HFFc6 (cell line): Measurements from ENCODE around the gene CD164L2. TPM values are rescaled to one million over a fixed set of nuclear protein-coding genes. Genes with fewer than 3 reads are reported as not detected.

Experiments used
- DNase-seq: peaks from one replicate; pipeline ENCODE4 v3.0.0-alpha.2; 2018
- H3K27ac Mint-ChIP-seq: 2 replicates; pipeline ENCODE4 v1.8.0; 2020; ENCODE audit warnings: mild to moderate bottlenecking, mixed read lengths
- H3K27me3 Mint-ChIP-seq: 2 replicates; pipeline ENCODE4 v1.8.0; 2021; ENCODE audit warnings: mild to moderate bottlenecking, moderate library complexity, mixed read lengths; ENCODE audit not compliant: insufficient read depth
- H3K36me3 Mint-ChIP-seq: 2 replicates; pipeline ENCODE4 v1.8.0; 2021; ENCODE audit warnings: low read depth, mixed read lengths
- H3K4me1 Mint-ChIP-seq: 2 replicates; pipeline ENCODE4 v1.8.0; 2020; ENCODE audit warnings: low read depth, mixed read lengths
- H3K4me3 Mint-ChIP-seq: 2 replicates; pipeline ENCODE4 v1.8.0; 2020; ENCODE audit warnings: mild to moderate bottlenecking, moderate library complexity, mixed read lengths
- H3K9me3 Mint-ChIP-seq: 2 replicates; pipeline ENCODE4 v1.8.0; 2020; ENCODE audit warnings: mild to moderate bottlenecking, mixed read lengths
- total RNA-seq, 6 experiments: library from RNA; stranded (reverse); fragmentation: NEBNext Ultra II Directional; extraction: Animal tissue kit (Norgen Biotek cat#: 25700); gene quantifications; 2 replicates in 1 of 6; 3 replicates in 5 of 6; pipeline ENCODE4 v1.2.3, GENCODE V29; 2021
- TF ChIP-seq, protein P1 (sequence below): fragments of 200-600 bp; sonication (generic); IDR thresholded peaks from 2 replicates; pipeline ENCODE4 v1.5.0; 2021; ENCODE audit warnings: antibody characterized with exemption, mild to moderate bottlenecking

CD164L2 gene
- total RNA-seq, 6 experiments from 2014 or later: not detected

GRCh38 chr1:27403931-27404330 lies 20.8 kb upstream of the CD164L2 start:
- Mint-ChIP-seq H3K27me3 (peaks cover 3% of the 10 kb centered on the region), H3K4me3 (peak overlapping the region; percentile 46; the same call in 1 of the 2 replicates), H3K27ac (peak overlapping the region; percentile 35), H3K9me3 (no peaks in the 10 kb centered on the region), H3K4me1 (peaks cover 38% of the 10 kb centered on the region), H3K36me3 (peaks cover 14% of the 10 kb centered on the region)
- no peak for DNase-seq
- TF ChIP-seq, protein P1, sequence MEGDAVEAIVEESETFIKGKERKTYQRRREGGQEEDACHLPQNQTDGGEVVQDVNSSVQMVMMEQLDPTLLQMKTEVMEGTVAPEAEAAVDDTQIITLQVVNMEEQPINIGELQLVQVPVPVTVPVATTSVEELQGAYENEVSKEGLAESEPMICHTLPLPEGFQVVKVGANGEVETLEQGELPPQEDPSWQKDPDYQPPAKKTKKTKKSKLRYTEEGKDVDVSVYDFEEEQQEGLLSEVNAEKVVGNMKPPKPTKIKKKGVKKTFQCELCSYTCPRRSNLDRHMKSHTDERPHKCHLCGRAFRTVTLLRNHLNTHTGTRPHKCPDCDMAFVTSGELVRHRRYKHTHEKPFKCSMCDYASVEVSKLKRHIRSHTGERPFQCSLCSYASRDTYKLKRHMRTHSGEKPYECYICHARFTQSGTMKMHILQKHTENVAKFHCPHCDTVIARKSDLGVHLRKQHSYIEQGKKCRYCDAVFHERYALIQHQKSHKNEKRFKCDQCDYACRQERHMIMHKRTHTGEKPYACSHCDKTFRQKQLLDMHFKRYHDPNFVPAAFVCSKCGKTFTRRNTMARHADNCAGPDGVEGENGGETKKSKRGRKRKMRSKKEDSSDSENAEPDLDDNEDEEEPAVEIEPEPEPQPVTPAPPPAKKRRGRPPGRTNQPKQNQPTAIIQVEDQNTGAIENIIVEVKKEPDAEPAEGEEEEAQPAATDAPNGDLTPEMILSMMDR: no peak

GRCh38 chr1:27403065-27403726 lies 20.1 kb upstream of the CD164L2 start:
- peak; percentile 13 for DNase-seq
- Mint-ChIP-seq H3K4me1 (peaks cover 35% of the 10 kb centered on the region), H3K9me3 (no peaks in the 10 kb centered on the region), H3K36me3 (peaks cover 11% of the 10 kb centered on the region), H3K4me3 (peak overlapping the region; percentile 46; the same call in 1 of the 2 replicates), H3K27ac (peak overlapping the region; percentile 80), H3K27me3 (peaks cover 5% of the 10 kb centered on the region)
- TF ChIP-seq, protein P1: no peak

- peak; percentile 64 for DNase-seq
- TF ChIP-seq, protein P1: peak; percentile 75
- no peaks in the 10 kb centered on the region for H3K9me3 Mint-ChIP-seq
- peaks cover 31% of the 10 kb centered on the region for H3K4me1 Mint-ChIP-seq
- no peak overlapping the region for H3K4me3 Mint-ChIP-seq
- H3K36me3 Mint-ChIP-seq: peaks cover 3% of the 10 kb centered on the region; the same call in 1 of the 2 replicates
- H3K27ac Mint-ChIP-seq: peak overlapping the region; percentile 80
- H3K27me3 Mint-ChIP-seq: peaks cover 5% of the 10 kb centered on the region
Observed at GRCh38 chr1:27402349-27402754, 19.2 kb upstream of the CD164L2 start.

GRCh38 chr1:27400963-27401341 lies 17.8 kb upstream of the CD164L2 start:
- peaks cover 31% of the 10 kb centered on the region for H3K4me1 Mint-ChIP-seq
- no peak overlapping the region for H3K4me3 Mint-ChIP-seq
- no peak overlapping the region for H3K27ac Mint-ChIP-seq
- no peaks in the 10 kb centered on the region for H3K9me3 Mint-ChIP-seq
- H3K36me3 Mint-ChIP-seq: no peaks in the 10 kb centered on the region
- DNase-seq: no peak
- H3K27me3 Mint-ChIP-seq: peaks cover 3% of the 10 kb centered on the region; the same call in 1 of the 2 replicates
- TF ChIP-seq, protein P1: no peak

GRCh38 chr1:27400082-27400962 lies 17.2 kb upstream of the CD164L2 start:
- H3K4me3 Mint-ChIP-seq: no peak overlapping the region

More at GRCh38 chr1:27400082-27400962, 17.2 kb upstream of the CD164L2 start:
- no peaks in the 10 kb centered on the region for H3K36me3 Mint-ChIP-seq
- no peaks in the 10 kb centered on the region for H3K9me3 Mint-ChIP-seq
- peaks cover 36% of the 10 kb centered on the region for H3K4me1 Mint-ChIP-seq
- peaks cover 3% of the 10 kb centered on the region; the same call in 1 of the 2 replicates for H3K27me3 Mint-ChIP-seq
- H3K27ac Mint-ChIP-seq: no peak overlapping the region
- no peak for DNase-seq
- TF ChIP-seq, protein P1: no peak
